Measurements from ENCODE around the gene FGD5.

The FGD5 gene

DNA sequence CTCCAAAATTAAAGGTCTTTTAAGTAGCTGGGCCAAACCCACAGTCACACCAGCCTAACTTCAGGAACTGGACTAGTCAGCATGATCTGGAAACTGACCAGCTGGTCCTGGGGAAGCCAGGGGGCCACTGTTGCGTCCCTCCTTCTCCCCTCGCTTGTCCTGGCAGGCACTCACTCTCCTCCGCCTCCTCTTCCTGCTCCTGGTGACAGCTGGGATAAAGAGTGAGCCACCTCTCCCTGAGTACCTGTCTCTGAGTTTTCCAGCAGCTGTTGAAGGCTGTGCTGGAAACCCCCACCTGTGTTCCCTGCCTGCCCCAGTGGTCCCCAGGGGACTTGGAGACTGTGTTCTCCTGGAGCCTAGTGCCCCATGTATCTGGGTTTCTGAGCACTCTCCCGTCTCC lies 56.0 kb downstream of the FGD5 start:
- no peak for DNase-seq (ENCODE audit: low read depth in 2 of 2)

DNA sequence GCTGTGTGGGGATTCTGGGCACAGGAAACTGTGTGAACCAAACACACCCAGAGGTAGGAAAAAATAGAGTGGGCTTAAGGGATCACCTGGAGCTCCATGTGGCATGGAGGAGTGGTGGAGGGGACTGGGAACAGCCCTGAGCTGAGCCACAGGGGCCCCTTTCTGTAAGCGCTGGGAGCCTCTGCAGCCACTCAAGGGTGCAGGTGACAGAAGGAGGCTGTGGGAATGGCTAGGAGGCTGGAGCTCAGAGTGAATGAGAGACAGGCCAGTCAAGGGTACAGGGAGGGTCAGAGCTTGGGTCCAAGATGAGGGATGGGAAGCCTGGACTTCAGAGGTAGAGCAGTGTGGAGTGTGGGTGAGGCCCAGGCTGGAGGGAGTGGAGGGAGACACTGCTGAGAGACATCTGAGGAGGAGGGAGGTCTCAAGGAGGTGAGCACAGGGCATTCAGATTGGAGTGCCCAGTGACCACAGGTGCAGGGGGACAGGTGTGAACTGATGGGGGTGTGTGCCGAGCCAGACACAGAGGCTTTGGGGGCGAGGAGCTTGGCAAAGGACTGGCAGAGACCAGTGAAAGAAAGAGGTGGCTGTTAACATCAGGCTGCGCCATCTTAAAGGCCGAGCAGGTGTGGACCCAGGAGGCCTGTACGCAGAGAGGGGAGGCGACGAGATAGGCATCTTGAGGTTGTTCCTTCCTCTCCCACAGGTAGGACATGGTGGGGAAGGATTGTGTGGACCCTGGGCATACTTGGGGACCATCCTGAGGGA lies 56.8 kb downstream of the FGD5 start:
- DNase-seq (ENCODE audit: low read depth in 2 of 2): no peak

DNA sequence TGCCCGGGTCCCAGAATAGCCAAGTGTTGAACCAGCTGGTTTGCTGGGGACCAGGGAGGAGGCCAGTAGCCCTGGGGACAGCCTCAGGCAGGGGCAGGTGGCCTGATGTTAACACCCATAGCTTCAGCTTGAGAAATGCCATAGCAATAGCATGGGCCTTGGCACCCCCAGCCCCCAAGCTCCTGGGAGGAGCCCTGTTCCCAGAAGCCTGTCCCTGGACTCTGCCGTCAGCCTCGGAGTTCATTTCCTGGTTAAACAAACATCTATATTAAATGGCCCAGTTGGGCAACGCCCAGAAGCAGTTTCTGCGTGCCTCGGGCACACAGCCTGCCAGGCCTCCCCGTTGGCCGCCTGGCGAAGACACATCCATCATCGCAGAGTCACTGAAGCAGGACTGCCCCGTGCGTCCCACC lies 58.2 kb downstream of the FGD5 start:
- DNase-seq (ENCODE audit: low read depth in 2 of 2): no peak

DNA sequence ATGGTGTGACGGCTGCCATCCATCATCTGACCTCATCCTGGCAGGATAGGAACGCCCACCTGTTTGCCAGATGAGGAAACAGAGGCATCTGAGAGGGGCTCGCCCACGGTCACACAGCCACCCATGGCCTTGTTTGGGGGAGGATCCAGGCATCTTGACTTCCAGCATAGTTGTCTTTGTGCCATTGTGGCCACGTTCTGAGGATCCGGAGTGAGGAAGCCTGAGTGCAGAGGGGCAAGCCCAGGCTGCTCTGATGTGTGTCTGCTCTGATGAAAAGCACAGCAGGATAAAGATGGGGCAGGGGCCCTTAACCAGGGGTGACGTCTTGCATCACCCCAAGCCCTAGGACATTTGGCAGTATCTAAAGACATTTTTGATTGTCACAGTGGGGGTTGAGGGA lies 58.7 kb downstream of the FGD5 start:
- no peak for DNase-seq (ENCODE audit: low read depth in 2 of 2)

DNA sequence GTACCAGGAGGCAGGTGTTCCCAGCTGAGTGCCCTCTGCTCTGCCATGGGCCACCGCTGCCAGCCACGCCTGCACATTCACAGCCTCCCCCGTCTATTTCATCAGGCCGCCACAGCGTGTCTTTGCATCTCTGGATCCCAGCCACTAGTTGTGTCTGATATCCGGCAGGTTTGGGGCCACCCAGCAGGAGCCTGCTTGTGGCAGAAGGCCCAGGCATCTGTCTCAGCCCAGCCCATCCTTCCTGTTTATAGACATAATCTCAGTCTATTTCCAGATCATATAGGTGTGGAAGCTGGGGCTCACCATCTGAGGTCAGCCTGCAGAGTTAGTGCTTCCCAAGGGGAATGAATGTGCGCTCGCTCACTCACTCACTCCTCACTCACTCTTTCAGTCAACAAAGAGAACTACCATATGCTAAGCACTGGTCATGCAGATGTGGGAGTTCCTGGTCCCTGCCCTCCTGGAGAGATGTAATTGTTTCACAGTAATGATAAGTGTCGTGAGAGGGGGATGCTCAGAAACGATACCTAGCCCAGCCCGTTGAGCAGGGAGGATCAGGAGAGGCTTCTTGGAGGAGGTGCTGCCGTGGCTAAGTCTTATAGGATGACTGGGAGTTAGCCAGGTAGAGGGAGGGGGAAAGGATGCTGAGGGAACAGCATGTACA lies 60.6 kb downstream of the FGD5 start:
- no peak for DNase-seq (ENCODE audit: low read depth in 2 of 2)

DNA sequence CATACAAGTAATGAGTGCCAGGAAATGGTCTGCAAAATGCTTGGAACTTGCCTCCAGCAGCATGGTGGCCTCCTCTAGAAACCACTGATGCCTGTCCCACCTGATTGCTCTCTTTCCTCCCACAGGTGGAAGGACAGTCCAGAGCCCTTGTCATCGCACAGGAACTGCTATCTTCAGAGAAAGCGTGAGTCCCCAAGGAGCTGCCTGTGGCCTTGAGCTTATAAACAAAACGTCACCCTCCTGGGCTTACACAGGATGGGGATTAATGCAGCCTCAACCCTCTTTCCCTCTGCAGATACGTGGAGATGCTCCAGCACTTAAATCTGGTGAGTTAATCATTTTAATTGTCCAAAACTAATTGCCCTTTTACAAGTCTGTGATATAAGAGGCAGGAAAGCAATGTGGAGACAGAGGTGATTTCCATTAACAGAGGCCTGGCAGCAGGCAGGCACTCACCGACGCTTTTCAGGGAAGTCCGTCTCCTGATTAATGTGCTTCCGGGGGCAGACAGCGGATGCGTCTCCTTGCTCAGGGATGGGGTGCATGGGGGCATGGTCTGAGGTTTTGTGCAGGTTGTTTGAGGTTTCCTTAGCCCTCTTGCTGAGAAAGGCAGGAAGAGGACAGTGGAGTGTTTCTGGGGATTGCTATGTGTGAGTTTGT lies 61.8 kb downstream of the FGD5 start:
- no peak for DNase-seq (ENCODE audit: low read depth in 2 of 2)

DNA sequence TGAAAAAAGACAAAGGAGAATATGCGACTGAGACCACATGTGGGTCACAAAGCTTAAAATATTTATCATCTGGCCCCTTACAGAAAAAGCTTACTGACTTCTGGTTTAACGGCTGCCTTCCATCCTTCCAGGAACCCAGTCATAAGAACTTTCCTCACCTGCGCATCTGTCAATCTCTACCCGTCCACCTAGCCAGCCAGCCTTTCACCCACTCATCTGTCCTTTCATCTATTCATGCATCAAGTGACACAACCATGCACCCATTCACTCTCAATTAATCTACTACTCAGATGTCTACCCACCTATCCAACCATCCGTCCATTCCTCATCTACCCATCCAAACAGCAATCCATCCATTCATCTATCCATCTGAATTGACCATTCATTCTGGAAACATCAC lies 64.5 kb downstream of the FGD5 start:
- DNase-seq (ENCODE audit: low read depth in 2 of 2): no peak

DNA sequence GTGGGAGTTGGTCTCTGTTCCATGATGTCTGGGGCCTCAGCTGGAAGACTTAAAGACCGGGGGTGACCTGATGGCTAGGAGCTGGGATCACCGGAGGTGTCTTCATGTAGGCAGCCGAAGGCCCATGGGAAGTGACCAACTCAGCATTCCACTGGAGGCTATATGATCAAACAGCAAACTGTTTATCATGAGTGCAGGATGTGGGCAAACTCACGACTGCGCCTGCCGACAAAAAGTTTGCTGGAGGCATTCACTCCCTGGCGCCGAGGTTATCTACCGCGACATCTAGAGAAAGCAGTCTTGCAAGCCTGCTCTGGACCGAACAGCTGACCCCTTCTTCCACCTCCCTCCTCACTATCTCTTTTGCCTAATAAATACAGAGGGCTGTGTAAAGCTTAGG lies 65.9 kb downstream of the FGD5 start:
- DNase-seq (ENCODE audit: low read depth in 2 of 2): no peak

DNA sequence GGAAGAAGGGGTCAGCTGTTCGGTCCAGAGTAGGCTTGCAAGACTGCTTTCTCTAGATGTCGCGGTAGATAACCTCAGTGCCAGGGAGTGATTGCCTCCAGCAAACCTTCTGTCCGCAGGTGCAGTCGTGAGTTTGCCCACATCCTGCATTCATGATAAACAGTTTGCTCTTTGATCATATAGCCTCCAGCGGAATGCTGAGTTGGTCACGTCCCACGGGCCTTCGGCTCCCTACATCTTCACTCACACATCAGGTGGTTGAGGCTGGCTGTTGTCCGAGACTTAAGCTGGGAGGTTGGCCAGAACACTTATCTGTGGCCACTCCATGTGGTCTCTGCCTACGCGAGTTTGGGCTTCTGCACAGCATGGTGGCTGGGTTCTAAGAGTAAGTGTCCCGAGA lies 66.5 kb downstream of the FGD5 start:
- no peak for DNase-seq (ENCODE audit: low read depth in 2 of 2)

DNA sequence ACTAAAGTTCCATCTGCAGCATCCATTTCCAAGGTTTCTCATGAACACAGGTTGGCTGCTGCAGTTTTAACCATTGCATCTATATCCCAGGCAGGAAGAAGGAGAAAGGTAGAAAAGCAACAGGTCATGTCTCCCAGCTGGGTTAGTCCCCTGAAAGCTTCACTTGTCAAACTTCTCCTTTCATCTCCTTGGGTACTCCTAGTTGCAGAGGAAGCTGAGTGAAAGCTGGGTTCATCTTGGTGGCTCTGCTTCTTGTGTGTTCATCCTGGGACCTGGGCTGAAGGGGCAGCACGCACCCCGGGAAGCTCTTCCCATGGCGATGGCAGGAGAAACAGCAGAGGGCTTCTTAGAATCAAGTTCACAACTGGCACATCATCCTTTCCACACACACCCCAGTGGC lies 67.3 kb downstream of the FGD5 start:
- DNase-seq (ENCODE audit: low read depth in 2 of 2): no peak

DNA sequence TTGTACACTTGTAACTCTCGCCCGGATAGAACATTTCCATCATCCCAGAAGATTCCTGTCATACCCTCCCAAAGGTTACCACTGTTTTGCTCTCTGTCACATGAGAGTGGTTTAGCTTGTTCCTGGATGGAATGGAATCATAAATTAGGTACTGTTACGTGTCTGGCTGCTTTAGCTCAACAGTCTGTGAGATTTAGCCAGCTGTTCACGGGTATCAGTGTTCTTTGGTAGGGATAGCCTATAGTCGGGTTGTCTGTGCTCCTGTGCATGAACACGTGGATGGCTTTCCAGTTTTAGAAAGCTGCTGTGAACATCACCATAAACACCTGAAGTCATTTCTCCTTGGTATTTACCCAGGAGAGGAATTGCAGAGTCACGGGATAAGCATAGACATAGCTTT lies 70.4 kb downstream of the FGD5 start:
- DNase-seq (ENCODE audit: low read depth in 2 of 2): no peak

DNA sequence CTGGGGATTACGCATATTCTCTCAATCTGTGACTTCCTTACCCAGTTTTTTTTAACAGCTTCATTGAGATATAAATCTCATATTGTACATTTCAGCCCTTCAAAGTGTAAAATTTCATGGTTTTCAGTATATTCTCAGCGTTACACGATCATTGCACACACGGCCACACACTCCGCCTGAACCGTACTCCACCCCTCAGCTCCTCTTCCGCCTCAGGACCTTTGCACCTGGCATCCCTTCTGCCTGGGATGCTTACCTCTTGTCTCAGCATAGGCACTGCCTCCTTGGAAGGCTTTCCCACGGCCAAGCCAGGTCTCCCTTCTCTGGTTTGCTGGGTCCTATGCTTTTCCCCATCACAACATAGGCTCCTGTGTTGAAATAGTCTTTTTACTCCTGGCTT lies 71.2 kb downstream of the FGD5 start:
- DNase-seq (ENCODE audit: low read depth in 2 of 2): no peak

DNA sequence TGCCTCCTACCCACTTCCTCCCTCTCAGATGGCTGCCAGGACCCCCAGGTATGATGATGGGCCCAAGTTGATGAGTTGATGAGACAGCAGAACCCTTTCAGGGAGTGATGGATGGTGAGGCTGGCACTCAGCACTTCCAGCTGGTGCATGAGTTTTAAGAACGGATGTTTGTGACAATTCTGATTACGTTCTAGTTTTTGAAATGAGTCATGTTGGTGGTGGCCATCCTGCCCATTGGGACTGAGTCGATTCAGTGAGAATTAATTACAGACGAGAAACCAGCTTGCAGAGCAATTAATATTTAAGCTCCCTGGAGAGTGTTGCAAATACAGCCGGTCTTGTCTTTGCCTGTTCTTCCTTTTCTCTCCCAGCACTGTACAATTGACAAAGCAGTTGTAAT lies 71.7 kb downstream of the FGD5 start:
- DNase-seq (ENCODE audit: low read depth in 2 of 2): no peak

DNA sequence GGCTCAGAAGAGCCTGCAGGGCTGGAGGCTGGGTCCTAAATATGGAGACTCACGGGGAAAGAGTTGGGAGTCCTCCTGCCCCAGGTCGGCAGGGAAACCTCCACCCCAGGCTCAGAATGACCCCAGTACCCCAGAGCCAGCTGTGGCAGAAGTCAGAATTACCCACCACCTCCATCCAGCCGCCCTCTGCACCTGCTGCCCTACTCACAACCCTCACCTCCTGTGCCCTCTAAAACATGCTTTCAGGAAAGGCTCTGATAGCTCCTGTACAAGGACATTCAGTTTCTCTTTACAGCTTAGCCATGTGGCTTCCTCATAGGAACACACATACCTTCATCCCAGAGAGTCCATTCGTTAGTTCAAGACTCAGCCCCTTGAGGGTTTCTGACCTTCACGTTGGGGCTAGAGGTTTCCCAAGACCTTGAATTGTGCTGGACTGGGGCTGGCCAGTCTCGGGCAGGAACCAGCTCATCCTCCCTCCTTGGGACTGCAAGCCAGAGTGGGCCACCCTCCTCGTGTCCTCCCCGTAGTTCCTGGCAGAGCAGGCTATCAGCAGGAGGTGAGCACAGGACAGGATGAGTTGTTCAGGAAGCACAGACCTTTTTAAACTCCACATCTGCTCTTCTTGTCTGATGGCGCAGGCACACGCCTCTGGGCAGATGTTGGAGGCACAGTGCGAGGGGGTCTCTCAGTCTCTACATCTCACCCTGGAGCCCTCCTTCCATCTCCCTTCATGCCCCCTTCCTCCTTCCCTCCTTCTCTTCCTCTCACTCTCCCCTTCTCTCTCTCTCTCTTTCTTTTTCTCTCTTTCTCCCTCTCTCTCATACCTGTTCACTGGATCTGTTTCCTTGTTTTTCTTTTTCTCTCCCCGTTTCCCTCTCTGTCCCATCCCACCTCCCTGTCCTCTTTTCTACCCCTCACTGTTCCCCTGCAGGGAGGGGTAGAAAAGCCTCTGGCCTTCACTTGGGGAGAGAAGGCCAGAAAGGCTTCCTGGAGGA lies 72.7 kb downstream of the FGD5 start:
- DNase-seq (ENCODE audit: low read depth in 2 of 2): no peak

DNA sequence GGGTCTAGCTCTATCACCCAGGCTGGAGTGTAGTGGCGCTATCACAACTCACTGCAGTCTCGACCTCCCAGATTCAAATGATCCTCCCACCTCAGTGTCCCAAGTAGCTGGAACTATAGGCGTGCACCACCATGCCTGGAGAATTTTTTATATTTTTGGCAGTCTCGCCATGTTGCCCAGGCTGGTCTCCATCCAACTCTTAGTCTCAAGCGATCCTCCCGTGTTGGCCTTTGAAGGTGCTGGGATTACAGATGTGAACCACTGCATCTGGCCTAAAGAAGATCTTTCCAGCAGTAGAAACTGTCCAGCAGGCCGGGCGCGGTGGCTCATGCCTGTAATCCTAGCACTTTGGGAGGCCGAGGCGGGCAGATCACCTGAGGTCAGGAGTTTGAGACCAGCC lies 73.5 kb downstream of the FGD5 start:
- DNase-seq (ENCODE audit: low read depth in 2 of 2): no peak

DNA sequence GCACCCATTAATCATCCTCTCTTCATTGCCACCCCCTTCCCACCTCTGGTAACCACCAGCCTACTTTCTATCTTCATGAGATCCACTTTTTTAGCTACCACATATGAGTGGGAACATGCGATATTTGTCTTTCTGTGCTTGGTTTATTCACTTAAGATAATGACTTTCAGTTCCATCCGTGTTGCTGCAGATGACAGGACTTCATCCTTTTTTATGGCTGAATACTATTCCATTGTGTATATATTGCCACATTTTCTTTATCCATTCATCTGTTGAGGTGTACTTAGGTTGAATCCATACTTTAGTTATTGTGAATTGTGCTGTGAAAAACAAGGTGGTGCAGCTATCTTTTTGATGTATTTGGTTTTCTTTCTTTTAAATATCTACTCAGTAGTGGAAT lies 75.3 kb downstream of the FGD5 start:
- no peak for DNase-seq (ENCODE audit: low read depth in 2 of 2)

DNA sequence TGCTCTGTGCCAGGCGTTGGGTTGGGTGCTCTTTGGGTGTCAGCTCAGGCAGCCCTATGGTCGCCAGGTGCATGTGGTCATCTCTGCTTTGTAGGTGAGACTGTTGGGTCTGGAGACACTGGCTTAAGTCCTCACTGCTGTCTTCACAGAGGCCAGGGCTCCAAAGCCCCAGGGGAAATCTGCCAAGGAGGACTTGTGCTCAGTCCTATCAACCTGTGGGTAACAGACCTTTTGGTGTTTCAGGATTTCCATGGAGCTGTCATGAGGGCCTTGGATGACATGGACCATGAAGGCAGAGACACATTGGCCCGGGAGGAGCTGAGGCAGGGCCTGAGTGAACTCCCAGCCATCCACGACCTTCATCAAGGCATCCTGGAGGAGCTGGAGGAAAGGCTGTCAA lies 78.5 kb downstream of the FGD5 start:
- no peak for DNase-seq (ENCODE audit: low read depth in 2 of 2)

DNA sequence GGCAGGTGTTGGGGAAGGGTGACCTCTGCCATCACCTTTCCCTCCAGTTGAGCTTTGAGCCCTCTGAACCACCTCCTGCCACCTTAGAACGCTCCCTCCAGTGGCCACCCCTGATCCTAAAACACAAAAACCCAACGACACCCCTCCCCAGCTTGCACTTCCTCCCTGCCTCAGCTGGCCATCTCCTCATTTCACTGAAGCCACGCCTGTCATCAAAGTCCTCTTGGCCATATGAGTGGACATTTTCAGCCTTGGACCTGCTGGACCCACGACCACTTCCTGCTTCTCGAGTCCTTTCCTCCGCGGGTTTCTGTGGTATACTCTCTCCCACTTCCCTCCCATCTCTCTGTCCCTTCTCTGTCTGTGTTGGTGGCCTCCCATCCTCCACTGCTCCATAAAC lies 80.2 kb downstream of the FGD5 start:
- DNase-seq (ENCODE audit: low read depth in 2 of 2): no peak

DNA sequence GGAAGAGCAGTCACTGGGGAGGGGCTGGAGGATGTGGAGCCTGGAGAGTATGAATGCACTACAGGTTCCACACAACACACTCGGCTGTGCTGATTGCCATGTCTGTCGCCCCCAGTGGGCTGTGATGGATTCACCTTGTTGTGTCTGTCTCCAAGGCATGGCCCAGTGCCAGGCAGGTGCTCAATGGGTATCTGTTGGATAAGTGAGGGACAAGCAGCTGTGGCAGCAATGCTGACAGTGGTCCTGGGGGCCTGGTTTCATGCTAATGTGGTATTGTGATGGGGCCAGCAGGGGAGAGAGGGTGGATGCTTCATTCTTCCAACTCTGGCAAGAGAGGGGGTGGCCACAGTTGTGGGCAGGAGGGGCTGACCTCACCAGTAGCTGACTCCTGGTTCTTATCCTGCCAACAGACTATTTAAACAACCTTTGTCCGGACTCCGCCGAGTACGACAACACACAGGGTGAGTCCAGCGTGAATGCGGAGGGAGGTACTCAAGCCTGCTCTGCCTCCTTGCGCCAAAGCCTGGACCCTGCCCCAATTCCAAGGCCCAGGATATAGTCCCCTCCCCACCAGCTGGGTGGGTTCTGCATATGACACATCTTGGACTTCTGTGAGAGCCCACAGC lies 81.3 kb downstream of the FGD5 start:
- DNase-seq (ENCODE audit: low read depth in 2 of 2): no peak

DNA sequence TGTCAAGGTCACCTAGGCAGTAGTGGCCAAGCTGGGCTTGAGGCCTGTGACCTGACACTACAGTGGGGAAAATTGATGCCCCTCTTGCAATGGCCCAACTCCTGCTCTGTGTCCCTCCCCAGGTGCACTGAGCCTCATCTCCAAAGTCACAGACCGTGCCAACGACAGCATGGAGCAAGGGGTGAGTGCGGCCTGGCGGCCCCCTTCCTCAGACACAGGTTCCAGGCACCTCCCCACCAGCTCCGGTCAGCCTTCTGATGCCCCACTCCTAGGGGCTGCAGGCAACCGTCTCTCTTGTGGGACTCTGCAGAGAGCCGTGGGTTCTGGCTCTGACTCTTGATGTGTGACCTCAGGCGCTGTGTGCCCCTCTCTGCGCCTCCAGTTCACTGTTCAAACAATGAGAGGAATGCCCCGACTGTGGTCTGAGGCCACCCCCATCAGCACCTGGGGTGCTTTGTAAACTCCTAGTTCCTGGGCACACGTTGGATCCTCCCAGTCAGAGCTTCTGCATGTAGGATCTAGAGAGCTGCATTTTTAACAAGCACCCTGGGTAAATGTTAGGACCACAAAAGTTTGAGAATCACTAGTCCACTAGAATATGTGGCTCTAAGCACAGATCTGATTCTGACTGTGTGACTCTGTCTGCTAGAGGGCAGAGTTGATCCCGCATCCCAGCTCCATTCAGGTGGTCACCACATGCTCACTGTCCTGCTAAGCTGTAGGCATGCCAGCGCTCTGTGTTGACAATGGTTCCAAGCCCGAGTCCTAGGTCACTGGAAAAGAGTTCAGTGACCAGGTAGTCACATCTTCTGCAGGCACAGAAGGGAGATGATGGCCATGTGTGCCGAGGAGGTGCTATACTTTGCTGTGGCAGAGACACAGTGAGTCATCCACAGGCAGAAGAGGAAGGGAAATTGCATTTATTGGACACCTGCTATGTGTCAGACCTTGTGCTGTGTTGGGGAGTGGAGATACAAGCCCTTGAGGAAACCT lies 82.4 kb downstream of the FGD5 start:
- DNase-seq (ENCODE audit: low read depth in 2 of 2): no peak

Measured in stimulated activated CD8-positive, alpha-beta memory T cell treated with anti-CD3 and anti-CD28 coated beads, Interleukin-7, amount 100 ng/mL, for 4 hours (primary cell).